ENCODE measurements around the gene HARBI1. TPM values are rescaled to one million over a fixed set of nuclear protein-coding genes. Genes with fewer than 3 reads are reported as not detected.

The HARBI1 gene
- polyA plus RNA-seq (2012; ENCODE audit: insufficient read depth, insufficient read length) = 6.4 TPM

- peak within 1 kb of the TSS; percentile 68 for H3K4me3 ChIP-seq (ENCODE audit: low read length)
- peak; percentile 81 for DNase-seq (ENCODE audit: low read depth, low spot score)
Measured at GRCh38 chr11:46617134-46617971, at the start of gene HARBI1, which contains the start of gene ATG13. Gene HARBI1, minus strand, starts transcription at chr11:46617227. Its CDS starts 990 bp downstream, at chr11:46616237. Gene ATG13, plus strand, starts transcription at chr11:46617553. Its CDS starts 26,739 bp downstream, at chr11:46644292.

- H3K4me3 ChIP-seq (ENCODE audit: low read length) = no peak overlapping the region
- no peak for DNase-seq (ENCODE audit: low read depth, low spot score)
Measured at GRCh38 chr11:46666516-46666915, 49.5 kb upstream of the HARBI1 start.

- no peak overlapping the region for H3K4me3 ChIP-seq (ENCODE audit: low read length)
- no peak for DNase-seq (ENCODE audit: low read depth, low spot score)
Measured at GRCh38 chr11:46665356-46665755, 48.3 kb upstream of the HARBI1 start.

GRCh38 chr11:46664612-46665011, 47.6 kb upstream of the HARBI1 start:
- no peak overlapping the region for H3K4me3 ChIP-seq (ENCODE audit: low read length)
- DNase-seq (ENCODE audit: low read depth, low spot score) = no peak

GRCh38 chr11:46663277-46663940, 46.4 kb upstream of the HARBI1 start:
- DNase-seq (ENCODE audit: low read depth, low spot score) = peak; percentile 72
- no peak overlapping the region for H3K4me3 ChIP-seq (ENCODE audit: low read length)

GRCh38 chr11:46662366-46662765, 45.3 kb upstream of the HARBI1 start:
- DNase-seq (ENCODE audit: low read depth, low spot score) = no peak
- no peak overlapping the region for H3K4me3 ChIP-seq (ENCODE audit: low read length)

- H3K4me3 ChIP-seq (ENCODE audit: low read length) = no peak overlapping the region
- no peak for DNase-seq (ENCODE audit: low read depth, low spot score)
Measured at GRCh38 chr11:46661836-46662235, 44.8 kb upstream of the HARBI1 start.

- H3K4me3 ChIP-seq (ENCODE audit: low read length) = 0 out of 2 replicates have a peak overlapping the region, but pooled peaks have one; percentile 8
- peak; percentile 95 for DNase-seq (ENCODE audit: low read depth, low spot score)
Measured at GRCh38 chr11:46659908-46660307, 42.9 kb upstream of the HARBI1 start.

- no peak overlapping the region for H3K4me3 ChIP-seq (ENCODE audit: low read length)
- no peak for DNase-seq (ENCODE audit: low read depth, low spot score)
Measured at GRCh38 chr11:46658259-46658658, 41.2 kb upstream of the HARBI1 start.

GRCh38 chr11:46657186-46657585, 40.2 kb upstream of the HARBI1 start:
- no peak overlapping the region for H3K4me3 ChIP-seq (ENCODE audit: low read length)
- no peak for DNase-seq (ENCODE audit: low read depth, low spot score)

- DNase-seq (ENCODE audit: low read depth, low spot score) = no peak
Measured at GRCh38 chr11:46655631-46656030, 38.6 kb upstream of the HARBI1 start.

GRCh38 chr11:46649180-46649738, 32.2 kb upstream of the HARBI1 start:
- no peak for DNase-seq (ENCODE audit: low read depth, low spot score)
- no peak overlapping the region for H3K4me3 ChIP-seq (ENCODE audit: low read length)

More at GRCh38 chr11:46655631-46656030, 38.6 kb upstream of the HARBI1 start:
- no peak overlapping the region for H3K4me3 ChIP-seq (ENCODE audit: low read length)

GRCh38 chr11:46643986-46644385, 27.0 kb upstream of the HARBI1 start:
- DNase-seq (ENCODE audit: low read depth, low spot score) = no peak
- H3K4me3 ChIP-seq (ENCODE audit: low read length) = no peak overlapping the region

GRCh38 chr11:46643531-46643930, 26.5 kb upstream of the HARBI1 start:
- DNase-seq (ENCODE audit: low read depth, low spot score) = no peak
- H3K4me3 ChIP-seq (ENCODE audit: low read length) = no peak overlapping the region

- H3K4me3 ChIP-seq (ENCODE audit: low read length) = no peak overlapping the region
- DNase-seq (ENCODE audit: low read depth, low spot score) = no peak
Measured at GRCh38 chr11:46642627-46643335, 25.8 kb upstream of the HARBI1 start.

- no peak overlapping the region for H3K4me3 ChIP-seq (ENCODE audit: low read length)
- no peak for DNase-seq (ENCODE audit: low read depth, low spot score)
Measured at GRCh38 chr11:46641639-46642038, 24.6 kb upstream of the HARBI1 start.

- H3K4me3 ChIP-seq (ENCODE audit: low read length) = no peak overlapping the region
- no peak for DNase-seq (ENCODE audit: low read depth, low spot score)
Measured at GRCh38 chr11:46640036-46640788, 23.2 kb upstream of the HARBI1 start.

GRCh38 chr11:46639197-46639839, 22.3 kb upstream of the HARBI1 start:
- peak; percentile 41 for DNase-seq (ENCODE audit: low read depth, low spot score)
- no peak overlapping the region for H3K4me3 ChIP-seq (ENCODE audit: low read length)

All from Jurkat, Clone E6-1 (cell line).